PC-9 (cell line): ENCODE measurements around the gene WAS.

Experiments
- EZH2 ChIP-seq: fragments of 200-600 bp; sonication (generic); IDR thresholded peaks from 2 replicates; pipeline ENCODE4 v1.8.0; 2017; ENCODE audit warnings: antibody characterized with exemption, low read depth
- TF ChIP-seq, protein P1 (sequence below): fragments of 200-600 bp; sonication (generic); conservative IDR thresholded peaks from 2 replicates; pipeline ENCODE4 v1.6.1; 2017; ENCODE audit warnings: mixed run types, antibody characterized with exemption, mild to moderate bottlenecking, moderate library complexity

DNA sequence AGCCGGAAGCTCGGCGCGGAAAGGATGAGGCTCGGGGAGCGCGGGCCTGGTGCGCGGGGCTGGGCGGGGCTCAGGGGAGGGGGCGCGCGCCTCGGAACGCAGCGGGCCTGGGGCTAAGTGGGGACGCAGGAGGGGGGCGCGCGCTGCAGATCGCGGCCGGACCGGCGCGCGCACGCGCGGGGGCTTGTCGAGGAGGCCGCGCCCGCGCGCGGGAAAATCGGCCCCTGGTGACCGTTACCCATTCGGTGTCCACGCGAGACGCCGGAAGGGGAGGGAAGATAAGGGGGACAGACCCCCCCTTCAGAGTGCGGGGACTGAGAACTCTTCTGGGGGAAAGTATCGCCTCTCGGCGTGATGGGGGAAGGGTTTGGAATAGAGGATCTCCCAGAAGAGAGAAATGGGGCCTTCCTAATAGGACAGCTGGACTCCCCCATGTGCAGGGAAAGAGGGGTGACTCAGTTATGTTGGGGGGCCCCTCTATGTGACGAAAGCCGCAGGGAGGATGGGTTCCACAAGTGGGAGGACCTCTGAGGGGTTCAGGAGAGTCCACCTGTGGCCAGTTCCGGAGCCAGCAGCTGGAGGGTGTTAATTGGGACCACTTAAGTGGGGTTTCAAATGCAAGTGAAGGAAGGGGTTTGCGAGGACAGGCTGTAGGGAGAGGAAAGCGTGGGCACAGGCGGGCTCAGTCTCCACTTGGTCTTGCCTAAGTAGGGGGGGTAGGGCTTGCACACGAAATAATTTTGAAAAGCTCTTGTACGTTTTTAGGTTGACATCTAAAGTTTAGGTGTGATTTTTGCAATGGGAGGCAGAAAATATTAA lies 13.5 kb downstream of the WAS start:
- TF ChIP-seq, protein P1, sequence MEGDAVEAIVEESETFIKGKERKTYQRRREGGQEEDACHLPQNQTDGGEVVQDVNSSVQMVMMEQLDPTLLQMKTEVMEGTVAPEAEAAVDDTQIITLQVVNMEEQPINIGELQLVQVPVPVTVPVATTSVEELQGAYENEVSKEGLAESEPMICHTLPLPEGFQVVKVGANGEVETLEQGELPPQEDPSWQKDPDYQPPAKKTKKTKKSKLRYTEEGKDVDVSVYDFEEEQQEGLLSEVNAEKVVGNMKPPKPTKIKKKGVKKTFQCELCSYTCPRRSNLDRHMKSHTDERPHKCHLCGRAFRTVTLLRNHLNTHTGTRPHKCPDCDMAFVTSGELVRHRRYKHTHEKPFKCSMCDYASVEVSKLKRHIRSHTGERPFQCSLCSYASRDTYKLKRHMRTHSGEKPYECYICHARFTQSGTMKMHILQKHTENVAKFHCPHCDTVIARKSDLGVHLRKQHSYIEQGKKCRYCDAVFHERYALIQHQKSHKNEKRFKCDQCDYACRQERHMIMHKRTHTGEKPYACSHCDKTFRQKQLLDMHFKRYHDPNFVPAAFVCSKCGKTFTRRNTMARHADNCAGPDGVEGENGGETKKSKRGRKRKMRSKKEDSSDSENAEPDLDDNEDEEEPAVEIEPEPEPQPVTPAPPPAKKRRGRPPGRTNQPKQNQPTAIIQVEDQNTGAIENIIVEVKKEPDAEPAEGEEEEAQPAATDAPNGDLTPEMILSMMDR: no peak
- no peak for TF ChIP-seq EZH2
